ENCODE measurements around the gene RUFY2.
"Not testable (repeated sequence)": the region's sequence is repeated elsewhere in the genome, so short reads cannot be mapped to it uniquely, and the experiment has no call there.

RUFY2 gene

GRCh38 chr10:68406815-68407548, at the start of gene RUFY2:
Gene RUFY2 (minus strand): TSS chr10:68407277. CDS start chr10:68407189, 88 bp downstream.
- no peak for DNase-seq (ENCODE audit: low read depth)

- DNase-seq (ENCODE audit: low read depth), result not testable (repeated sequence)
Observed at GRCh38 chr10:68449698-68450097, 42.6 kb upstream of the RUFY2 start.

- DNase-seq (ENCODE audit: low read depth), result no peak
Observed at GRCh38 chr10:68446179-68446578, 39.1 kb upstream of the RUFY2 start.

- DNase-seq (ENCODE audit: low read depth), result no peak
Observed at GRCh38 chr10:68442971-68443370, 35.9 kb upstream of the RUFY2 start.

GRCh38 chr10:68440898-68441297, 33.8 kb upstream of the RUFY2 start:
- DNase-seq (ENCODE audit: low read depth), result no peak

- DNase-seq (ENCODE audit: low read depth), result no peak
Observed at GRCh38 chr10:68435803-68436202, 28.7 kb upstream of the RUFY2 start.

- no peak for DNase-seq (ENCODE audit: low read depth)
Observed at GRCh38 chr10:68434657-68435056, 27.6 kb upstream of the RUFY2 start.

- no peak for DNase-seq (ENCODE audit: low read depth)
Observed at GRCh38 chr10:68428396-68429104, 21.5 kb upstream of the RUFY2 start.

GRCh38 chr10:68424454-68425014, 17.5 kb upstream of the RUFY2 start:
- no peak for DNase-seq (ENCODE audit: low read depth)

GRCh38 chr10:68423522-68423921, 16.4 kb upstream of the RUFY2 start:
- no peak for DNase-seq (ENCODE audit: low read depth)

GRCh38 chr10:68419376-68419775, 12.3 kb upstream of the RUFY2 start:
- no peak for DNase-seq (ENCODE audit: low read depth)

- no peak for DNase-seq (ENCODE audit: low read depth)
Observed at GRCh38 chr10:68408898-68409518, 1.9 kb upstream of the RUFY2 start.

GRCh38 chr10:68406111-68406814, 814 bp downstream of the RUFY2 start:
- no peak for DNase-seq (ENCODE audit: low read depth)

GRCh38 chr10:68403701-68404100, 3.4 kb downstream of the RUFY2 start:
- DNase-seq (ENCODE audit: low read depth), result no peak

GRCh38 chr10:68402276-68402675, 4.8 kb downstream of the RUFY2 start:
- no peak for DNase-seq (ENCODE audit: low read depth)

GRCh38 chr10:68397005-68397404, 10.1 kb downstream of the RUFY2 start:
- no peak for DNase-seq (ENCODE audit: low read depth)

GRCh38 chr10:68385740-68386139, 21.3 kb downstream of the RUFY2 start:
- DNase-seq (ENCODE audit: low read depth), result no peak

GRCh38 chr10:68371604-68372003, 35.5 kb downstream of the RUFY2 start:
- no peak for DNase-seq (ENCODE audit: low read depth)

- no peak for DNase-seq (ENCODE audit: low read depth)
Observed at GRCh38 chr10:68367121-68367520, 40.0 kb downstream of the RUFY2 start.

GRCh38 chr10:68366600-68366999, 40.5 kb downstream of the RUFY2 start:
- no peak for DNase-seq (ENCODE audit: low read depth)

- no peak for DNase-seq (ENCODE audit: low read depth)
Observed at GRCh38 chr10:68365611-68366010, 41.5 kb downstream of the RUFY2 start.
